Smooth muscle cell of the brain vasculature (primary cell): ENCODE measurements around the gene FZR1.
"Not testable (repeated sequence)": the region's sequence is repeated elsewhere in the genome, so short reads cannot be mapped to it uniquely, and the experiment has no call there.

Source experiments
- DNase-seq: peaks from one replicate; pipeline ENCODE4 v3.0.0-alpha.2; 2012; ENCODE audit warnings: low read depth, low spot score

Gene FZR1

DNA sequence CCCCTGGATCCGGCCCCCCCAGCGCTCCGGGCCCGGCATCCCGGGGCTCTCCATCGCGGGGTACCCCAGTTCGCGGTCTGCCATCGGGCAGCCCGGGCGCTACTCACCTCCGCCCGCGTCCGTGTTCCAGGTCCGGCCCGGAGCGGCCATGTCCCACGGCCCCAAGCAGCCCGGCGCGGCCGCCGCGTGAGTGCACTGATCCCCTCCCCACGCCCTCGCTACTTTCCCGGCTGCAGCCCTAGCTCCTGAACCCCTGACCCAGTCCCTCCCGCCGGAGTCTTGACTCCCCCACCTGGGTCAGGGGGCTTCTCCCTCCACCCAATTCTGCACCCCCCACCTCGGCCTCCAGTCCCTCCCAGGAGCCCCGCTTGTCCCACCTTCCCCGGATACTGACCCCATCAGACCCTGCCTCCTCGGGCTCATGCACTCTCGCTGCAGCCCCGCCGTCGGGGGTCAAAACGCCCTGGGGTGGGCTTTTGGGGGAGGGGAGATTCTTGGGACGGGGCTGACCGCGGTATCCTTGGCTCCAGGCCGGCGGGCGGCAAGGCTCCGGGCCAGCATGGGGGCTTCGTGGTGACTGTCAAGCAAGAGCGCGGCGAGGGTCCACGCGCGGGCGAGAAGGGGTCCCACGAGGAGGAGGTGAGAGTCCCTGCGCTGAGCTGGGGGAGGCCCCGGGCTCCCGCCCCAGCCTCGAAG lies 67.2 kb downstream of the FZR1 start:
- no peak for DNase-seq

DNA sequence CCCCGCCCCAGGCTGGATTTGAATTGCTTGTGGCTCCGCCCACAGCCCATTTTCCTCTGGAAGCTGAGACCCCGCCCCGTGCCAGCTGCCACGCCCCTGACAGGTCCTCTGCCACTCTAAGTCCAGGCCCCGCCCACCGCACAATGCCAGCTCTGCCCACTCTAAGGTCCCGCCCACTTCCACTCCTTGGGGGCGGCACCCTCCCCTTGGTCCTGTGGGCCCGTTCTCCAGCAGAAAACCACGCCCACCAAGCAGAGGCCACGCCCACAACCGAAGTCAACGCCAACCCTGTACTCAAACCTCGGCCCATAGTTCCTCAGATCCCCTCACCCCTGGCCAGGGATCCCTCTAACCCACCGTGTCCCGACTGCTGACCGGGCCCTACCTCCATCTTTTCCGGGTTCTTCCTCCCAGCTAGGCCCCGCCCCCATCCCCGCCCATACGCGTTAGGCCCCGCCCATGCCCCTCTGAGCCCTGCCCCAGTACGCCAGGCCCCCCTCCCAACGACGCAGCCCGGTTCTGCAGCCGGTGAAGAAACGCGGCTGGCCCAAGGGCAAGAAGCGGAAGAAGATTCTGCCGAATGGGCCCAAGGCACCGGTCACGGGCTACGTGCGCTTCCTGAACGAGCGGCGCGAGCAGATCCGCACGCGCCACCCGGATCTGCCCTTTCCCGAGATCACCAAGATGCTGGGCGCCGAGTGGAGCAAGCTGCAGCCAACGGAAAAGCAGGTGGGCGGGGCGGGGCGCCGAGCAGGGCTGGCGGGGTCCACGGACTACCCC lies 67.9 kb downstream of the FZR1 start:
- peak; percentile 90 for DNase-seq

DNA sequence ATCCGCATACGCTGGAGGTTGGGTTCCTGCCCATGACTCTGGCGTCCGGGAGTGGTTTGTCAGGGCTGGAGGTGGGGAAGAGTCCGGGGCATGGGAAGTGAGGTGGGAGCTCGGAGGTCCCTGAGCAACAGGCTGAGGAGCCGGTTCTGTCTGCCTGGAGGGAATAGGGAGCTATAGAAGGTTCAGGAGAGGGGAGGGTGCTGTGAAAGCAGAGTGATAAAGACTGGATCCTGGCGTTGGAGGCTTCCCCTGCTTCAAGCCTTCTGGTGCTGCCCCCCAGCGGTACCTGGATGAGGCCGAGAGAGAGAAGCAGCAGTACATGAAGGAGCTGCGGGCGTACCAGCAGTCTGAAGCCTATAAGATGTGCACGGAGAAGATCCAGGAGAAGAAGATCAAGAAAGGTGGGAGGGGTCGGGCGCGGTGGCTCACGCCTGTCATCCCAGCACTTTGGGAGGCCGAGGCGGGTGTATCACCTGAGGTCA lies 69.2 kb downstream of the FZR1 start:
- no peak for DNase-seq

DNA sequence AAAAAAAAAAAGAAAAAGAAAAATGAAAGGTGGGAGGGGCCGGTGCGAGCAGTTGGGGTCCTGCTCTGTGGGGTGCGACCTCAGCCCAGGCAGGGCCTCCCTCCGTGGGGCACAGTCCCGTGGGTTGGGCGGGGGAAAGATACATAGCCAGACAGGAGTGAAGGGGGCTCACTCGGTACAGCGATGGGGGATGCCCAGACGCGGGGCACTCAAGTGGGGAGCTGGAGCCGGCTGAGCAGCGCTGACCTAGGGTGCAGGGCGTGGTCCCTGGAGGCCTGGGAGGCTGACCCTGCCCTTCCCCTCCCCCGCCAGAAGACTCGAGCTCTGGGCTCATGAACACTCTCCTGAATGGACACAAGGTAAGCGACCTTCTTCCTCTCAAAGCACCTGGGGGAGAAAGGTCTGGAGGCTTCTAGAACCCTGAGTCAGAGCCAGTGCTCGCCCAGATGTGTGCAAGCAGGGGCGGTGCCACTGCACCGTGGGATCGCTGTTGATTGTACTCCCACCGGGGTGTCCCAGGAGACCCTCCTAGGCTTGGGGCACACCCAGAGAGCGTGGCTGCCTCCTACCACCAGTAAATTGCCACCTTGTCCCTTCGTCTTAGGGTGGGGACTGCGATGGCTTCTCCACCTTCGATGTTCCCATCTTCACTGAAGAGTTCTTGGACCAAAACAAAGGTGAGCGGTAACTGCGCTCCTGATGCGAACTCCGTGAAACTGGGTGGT lies 70.0 kb downstream of the FZR1 start:
- DNase-seq, result no peak

DNA sequence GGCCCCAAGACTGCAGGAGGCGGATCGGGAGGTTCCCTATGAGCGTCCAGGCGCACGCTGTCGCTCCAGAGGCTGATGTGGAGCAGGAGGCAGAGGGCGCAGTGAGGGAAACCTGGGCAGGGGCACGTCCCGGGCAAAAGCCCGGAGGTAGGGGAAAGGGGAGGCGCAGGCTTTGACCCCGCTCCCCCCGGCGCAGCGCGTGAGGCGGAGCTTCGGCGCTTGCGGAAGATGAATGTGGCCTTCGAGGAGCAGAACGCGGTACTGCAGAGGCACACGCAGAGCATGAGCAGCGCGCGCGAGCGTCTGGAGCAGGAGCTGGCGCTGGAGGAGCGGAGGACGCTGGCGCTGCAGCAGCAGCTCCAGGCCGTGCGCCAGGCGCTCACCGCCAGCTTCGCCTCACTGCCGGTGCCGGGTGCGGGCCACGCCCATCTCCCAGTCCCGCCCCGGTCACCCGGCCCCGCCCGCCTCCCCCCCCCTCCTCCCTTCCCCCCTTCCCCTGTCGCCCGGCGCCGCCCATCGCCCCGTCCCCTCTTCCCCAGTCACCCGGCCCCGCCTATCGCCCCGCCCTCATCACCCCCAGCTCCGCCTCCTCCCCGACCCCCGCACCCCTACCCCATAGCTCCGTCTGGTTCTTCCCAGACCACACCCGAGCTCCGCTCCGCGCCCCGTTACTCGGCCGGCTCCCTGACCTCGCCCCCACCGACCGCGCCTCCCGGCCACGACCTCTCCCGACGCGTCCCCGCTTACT lies 70.8 kb downstream of the FZR1 start:
- DNase-seq, result no peak

DNA sequence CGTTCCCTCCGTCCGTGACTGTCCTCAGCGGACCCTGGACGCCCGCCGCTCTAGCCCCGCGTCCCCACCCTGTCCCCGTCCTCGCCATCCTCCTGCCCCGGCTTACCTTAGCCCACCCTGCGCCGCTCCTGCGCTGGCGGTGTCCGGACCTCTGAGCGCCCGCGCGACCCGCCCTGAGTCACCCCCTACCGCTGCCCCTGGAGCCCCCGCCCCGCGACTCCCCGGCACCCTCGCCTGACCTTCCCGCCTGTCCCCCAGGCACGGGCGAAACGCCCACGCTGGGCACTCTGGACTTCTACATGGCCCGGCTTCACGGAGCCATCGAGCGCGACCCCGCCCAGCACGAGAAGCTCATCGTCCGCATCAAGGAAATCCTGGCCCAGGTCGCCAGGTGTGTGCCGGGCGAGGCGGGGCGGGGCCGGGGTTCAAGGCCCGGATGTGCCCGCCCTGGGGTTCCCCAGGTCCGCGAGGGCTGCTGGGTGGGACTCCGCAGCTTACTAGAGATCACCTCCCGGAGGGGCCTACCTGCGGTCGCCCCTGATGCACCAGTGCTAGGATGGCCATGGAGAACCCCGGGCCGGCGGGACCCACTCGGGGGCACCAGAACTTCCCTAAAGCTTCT lies 71.7 kb downstream of the FZR1 start:
- DNase-seq, result no peak

DNA sequence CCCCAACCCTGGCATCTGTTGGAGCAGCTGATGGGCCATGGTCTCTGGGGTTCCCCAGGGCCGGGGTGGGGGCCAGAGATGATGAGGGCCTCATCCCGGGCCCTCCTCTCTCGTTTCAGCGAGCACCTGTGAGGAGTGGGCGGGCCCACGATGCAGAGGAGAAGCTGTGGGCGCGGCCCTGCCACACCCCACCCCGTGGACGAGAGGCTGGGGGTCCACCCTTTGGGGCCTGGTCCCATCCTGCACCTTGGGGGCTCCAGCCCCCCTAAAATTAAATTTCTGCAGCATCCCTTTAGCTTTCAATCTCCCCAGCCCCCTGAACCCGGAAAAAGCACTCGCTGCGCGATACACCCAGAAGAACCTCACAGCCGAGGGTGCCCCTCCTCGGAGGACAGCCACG lies 72.3 kb downstream of the FZR1 start:
- no peak for DNase-seq

DNA sequence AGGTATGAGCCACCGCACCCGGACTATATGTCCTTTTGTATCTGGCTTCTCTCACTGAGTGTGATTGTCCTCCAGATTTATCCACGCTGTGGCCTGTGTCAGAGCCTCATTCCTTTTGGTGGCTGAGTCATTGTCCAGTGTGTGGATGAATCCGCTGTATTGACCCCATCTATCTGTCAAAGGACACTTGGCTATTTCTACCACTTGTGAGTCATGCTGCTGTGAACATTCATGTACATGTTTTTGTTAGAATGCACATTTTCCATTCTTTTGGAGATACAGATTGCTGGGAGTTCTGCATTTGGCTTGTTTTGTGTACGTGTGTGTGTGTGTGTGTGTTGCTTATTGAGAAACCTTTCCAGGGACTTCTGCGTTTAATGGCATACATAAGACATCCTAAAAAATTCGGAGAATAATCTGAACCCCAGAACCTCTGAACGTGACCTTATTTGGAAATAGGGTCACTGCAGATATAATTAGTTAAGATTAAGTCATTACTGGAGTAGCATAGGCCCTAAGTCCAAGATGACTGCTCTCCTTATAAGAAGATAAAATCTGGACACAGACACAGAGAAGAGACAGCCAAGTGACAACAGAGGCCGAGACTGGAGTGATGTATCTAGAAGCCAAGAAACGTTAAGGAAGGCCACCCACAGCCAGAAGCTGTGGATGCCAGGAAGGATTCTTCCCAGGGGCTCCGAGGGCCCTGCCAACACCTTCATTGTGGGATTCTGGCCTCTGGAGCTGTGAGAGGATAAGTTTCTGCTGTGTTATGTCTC lies 74.2 kb downstream of the FZR1 start:
- DNase-seq, result peak; percentile 44

DNA sequence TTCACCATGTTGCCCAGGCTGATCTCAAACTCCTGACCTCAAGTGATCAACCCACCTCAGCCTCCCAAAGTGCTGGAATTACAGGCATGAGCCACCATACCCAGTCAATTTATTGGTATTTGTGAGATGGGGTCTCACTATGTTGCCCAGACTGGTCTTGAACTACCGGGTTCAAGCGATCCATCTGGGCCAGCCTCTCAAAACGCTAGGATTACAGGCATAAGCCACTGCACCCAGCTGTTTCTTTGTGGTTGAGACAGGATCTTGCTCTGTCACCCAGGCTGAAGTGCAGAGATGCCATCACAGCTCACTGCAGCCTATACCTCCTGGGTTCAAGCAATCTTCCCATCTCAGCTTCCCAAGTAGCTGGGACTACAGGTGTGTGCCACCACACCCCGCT lies 75.7 kb downstream of the FZR1 start:
- not testable (repeated sequence) for DNase-seq

DNA sequence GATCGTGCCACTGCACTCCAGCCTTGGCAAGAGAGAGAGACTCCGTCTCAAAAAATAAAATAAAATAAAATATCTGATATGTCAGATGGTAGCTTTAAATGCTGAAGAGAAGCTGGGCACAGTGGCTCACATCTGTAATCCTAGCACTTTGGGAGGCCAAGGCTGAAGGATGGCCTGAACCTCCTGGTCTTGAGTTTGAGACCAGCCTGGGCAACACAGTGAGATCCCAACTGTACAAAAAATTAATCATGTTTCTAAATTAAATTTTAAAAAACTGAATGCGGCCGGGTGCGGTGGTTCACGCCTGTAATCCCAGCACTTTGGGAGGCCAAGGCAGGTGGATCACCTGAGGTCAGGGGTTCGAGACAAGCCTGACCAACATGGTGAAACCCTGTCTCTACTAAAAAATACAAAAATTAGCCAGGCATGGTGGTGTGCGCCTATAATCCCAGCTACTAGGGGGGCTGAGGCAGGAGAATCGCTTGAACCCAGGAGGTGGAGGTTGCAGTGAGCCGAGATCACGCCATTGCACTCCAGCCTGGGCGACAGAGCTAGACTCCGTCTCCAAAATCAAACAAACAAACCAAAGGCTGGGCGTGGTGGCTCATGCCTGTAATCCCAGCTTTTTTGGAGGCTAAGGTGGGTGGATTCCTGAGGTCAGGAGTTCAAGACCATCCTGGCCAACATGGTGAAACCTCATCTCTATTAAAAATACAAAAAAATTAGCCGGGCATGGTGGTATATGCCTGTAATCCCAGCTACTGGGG lies 78.1 kb downstream of the FZR1 start:
- not testable (repeated sequence) for DNase-seq

DNA sequence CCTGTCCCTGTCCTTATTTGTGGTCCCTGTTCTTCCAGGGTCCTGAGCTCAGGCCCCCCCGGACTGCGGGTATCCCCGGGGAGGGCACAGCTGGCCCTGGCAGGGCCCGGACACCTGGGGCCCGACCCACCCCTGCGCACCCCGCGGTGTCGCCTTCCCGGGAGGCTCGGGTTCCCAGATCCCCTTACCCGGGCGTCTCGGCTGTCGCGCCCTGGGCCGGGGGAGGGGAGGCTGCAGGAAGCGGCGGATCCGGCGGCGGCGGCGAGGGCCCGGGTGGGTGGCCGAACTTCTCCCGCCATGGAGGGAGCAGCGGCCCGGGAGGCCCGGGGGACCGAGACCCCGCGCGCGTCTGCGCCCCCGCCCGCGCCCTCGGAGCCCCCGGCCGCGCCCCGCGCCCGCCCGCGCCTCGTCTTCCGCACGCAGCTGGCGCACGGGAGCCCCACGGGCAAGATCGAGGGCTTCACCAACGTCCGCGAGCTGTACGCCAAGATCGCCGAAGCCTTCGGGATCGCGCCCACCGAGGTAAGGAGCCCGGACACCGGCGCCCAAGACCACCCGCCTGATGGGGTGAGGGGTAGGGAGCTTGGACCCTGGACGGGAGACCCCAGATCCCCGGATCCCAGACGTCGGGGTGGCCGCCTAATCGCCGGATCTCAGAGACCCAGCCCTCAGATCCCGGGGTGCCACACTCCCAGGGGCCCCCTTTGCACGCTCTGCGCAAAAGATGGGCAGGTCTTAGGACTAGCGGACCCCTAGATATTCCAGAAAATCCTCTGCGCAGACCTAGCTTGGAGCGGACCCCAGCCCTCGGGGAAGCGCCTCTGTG lies 79.4 kb downstream of the FZR1 start, which contains the start of gene GIPC3:
GIPC3 (plus strand) TSS at position 178 of the 826 bp plus-strand sequence; CDS start at position 298, 120 bp downstream.
- no peak for DNase-seq

DNA sequence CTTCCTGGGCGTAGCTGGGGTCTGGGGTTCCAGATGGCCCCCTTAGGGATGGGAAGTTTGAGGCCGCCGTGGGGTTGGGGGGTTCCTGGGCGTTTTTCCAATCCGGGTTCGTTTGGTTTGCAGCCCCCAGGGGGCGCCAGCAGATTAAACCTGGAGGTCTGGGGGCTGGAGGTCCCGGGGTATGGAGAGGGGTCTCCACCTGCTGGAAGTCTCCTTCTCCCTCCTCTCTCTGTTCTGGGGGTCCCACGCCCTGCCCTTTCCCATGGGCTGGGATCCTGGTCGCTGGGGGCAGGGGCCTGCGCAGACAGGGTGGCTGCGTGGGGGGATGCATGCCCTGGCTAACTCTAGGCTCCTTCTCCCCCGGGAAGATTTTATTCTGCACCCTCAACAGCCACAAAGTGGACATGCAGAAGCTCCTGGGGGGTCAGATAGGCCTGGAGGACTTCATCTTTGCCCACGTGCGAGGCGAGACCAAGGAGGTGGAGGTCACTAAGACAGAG lies 80.1 kb downstream of the FZR1 start:
- no peak for DNase-seq

DNA sequence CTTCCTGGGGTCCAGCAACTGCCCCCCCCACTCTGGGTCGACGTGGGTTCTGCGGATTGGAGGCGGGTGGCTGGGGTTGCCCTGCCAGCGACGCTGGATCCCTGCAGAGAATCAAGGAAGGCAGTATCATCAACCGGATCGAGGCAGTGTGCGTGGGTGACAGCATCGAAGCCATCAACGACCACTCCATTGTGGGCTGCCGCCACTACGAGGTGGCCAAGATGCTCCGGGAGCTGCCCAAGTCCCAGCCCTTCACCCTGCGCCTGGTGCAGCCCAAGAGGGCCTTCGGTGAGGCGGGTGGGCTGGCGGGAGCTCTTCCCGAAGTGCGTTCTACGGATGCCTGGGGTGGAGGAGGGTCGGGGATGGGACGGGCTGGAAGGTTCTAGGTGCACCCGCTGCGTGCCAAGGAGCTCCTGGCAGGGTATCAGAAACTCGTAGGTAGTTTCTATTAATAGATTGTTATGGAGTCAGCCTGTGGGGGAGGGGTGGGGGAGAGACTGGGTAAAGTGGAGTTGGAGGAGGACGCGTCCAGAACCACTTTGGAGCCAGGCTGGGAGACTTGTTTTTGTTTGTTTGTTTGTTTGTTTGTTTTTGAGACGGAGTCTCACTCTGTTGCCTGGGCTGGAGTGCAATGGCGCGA lies 80.7 kb downstream of the FZR1 start:
- DNase-seq, result no peak
